ENCODE results near the gene RHOT2. TPM values are rescaled to one million over a fixed set of nuclear protein-coding genes. Genes with fewer than 3 reads are reported as not detected.
"Not testable (repeated sequence)": the region's sequence is repeated elsewhere in the genome, so short reads cannot be mapped to it uniquely, and the experiment has no call there.

RHOT2 gene
- total RNA-seq, 1 donor from 2014 or later, result 189 TPM

DNA sequence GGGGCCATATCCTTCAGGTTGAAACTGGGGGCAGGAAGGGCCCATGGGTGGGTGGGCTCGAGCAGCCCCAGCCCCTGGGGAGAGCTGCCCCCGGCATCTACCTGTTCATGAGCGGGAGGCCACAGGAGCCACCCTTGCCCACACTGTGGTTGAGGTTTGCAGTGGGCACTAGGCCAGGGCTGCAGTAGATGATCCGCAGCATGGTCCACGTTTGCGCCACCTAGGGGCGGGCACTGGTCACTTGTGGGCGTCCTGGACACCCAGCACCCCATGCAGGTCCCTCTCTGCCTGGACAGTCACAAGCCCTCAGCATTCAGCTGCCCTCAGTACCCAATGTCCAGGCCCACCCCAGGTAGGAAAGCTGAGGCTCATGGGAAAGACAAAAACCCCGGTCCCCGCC is 18.0 kb downstream of the RHOT2 start:
- peak overlapping the region; percentile 78 for H3K4me3 Mint-ChIP-seq
- H3K36me3 Mint-ChIP-seq (ENCODE audit: low read depth), result peaks cover 5% of the 10 kb centered on the region
- peaks cover 18% of the 10 kb centered on the region for H3K27me3 Mint-ChIP-seq (ENCODE audit: low read depth)
- no peak overlapping the region for H3K27ac Mint-ChIP-seq (ENCODE audit: unreplicated experiment)
- no peaks in the 10 kb centered on the region for H3K9me3 Mint-ChIP-seq
- TF ChIP-seq, protein P1, sequence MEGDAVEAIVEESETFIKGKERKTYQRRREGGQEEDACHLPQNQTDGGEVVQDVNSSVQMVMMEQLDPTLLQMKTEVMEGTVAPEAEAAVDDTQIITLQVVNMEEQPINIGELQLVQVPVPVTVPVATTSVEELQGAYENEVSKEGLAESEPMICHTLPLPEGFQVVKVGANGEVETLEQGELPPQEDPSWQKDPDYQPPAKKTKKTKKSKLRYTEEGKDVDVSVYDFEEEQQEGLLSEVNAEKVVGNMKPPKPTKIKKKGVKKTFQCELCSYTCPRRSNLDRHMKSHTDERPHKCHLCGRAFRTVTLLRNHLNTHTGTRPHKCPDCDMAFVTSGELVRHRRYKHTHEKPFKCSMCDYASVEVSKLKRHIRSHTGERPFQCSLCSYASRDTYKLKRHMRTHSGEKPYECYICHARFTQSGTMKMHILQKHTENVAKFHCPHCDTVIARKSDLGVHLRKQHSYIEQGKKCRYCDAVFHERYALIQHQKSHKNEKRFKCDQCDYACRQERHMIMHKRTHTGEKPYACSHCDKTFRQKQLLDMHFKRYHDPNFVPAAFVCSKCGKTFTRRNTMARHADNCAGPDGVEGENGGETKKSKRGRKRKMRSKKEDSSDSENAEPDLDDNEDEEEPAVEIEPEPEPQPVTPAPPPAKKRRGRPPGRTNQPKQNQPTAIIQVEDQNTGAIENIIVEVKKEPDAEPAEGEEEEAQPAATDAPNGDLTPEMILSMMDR (conservative IDR thresholded peaks at IDR 0.05), result peak; percentile 50
- H3K4me1 Mint-ChIP-seq, result peaks cover 27% of the 10 kb centered on the region
- peak; percentile 50 for DNase-seq (ENCODE audit: low read depth, low spot score)

DNA sequence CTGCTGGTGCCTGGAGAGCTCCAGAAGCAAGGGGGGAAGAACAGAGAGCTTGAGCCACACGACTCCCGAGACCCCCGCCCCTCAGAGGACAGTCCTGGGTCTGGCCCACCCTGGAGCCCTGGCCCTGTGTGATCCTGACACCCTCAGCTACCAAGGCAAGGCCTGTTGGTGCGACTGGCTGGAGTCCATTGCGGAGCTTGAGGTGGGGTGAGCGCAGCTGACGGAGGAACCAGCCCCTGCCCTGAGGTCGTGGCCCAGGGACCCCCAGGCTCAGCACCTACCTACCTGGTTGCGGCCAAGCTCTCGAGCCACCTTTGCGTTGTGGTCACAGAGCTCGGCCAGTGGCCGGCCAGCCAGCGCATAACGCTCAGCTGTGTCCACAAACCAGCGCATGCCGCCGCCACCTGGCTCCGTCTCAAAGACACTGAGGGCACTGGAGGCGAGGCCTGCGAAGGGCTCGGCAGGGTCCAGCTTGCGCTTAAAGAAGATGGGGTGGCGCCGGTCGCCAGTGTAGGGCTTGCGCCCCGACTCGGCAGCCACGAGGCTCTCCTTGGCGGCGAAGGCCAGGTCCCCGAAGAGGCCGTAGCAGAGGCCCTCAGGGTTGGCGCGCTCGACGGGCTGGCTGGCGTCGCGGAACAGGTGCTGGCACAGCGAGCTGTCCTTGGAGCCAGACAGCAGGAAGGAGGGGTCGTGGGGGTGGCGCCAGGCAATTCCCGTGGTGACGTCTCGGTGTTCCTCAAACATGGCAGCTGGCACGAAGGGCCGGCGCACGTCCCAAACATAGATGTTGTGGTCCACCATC is 18.7 kb downstream of the RHOT2 start:
- peaks cover 22% of the 10 kb centered on the region for H3K27me3 Mint-ChIP-seq (ENCODE audit: low read depth)
- no peak for DNase-seq (ENCODE audit: low read depth, low spot score)
- TF ChIP-seq, protein P1 (conservative IDR thresholded peaks at IDR 0.05), result no peak
- no peaks in the 10 kb centered on the region for H3K9me3 Mint-ChIP-seq
- H3K36me3 Mint-ChIP-seq (ENCODE audit: low read depth), result peaks cover 5% of the 10 kb centered on the region
- H3K4me1 Mint-ChIP-seq, result peaks cover 23% of the 10 kb centered on the region
- H3K4me3 Mint-ChIP-seq, result peak overlapping the region; percentile 78
- H3K27ac Mint-ChIP-seq (ENCODE audit: unreplicated experiment), result no peak overlapping the region

DNA sequence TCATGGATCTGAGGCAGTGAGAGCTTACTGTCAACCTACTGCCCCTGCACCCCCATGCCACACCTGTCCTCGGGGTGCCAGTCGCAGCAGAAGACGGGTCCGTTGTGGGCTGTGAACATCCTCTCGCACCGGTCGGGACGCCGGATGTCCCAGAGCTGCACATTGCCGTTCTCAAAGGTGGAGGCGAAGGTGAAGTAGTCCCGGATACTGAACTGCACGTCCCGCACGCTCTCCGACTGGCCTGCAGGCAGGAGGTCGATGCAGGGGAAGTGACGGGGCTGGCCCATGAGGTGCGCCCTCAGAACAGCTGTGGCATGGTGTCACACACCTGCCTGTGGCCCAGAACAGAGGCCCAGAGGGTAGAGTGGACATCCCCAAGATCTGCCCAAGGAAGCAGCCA is 19.6 kb downstream of the RHOT2 start:
- peak overlapping the region; percentile 76 for H3K4me3 Mint-ChIP-seq

DNA sequence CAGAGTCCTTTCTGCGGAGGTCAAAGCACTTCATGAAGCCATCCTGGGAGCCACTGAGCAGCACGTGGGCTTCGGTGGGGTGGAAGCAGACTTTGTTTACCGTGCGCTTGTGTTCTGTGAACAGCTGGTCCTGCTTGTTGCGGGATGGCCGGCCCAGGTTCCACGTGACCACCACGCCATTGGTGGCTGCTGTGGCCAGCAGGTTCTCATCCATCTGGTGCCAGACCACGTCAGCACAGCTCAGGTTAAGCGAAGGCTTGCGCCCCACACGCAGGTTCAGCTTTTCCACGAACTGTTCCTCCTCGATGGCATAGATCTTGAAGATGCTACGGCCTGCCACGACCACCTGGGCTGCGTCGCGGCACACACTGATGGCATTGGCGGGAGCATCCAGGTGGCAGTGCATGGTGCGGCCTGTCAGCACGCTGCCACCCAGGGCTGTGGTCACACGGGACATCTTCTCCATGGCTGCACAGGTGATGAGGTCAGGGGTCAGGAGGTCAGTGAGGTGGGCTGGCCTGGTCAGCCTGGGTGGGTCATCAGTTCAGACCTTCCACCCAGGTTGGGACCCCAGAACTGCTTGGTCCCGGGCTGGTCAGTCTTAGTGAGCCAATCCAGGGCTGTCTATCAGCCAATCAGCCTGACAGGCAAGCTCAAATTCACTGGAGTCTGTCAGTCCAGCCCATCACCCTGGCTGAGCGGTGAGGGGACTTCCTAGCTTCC is 21.4 kb downstream of the RHOT2 start:
- Mint-ChIP-seq H3K4me1 (peaks cover 17% of the 10 kb centered on the region), H3K4me3 (peak overlapping the region; percentile 92), H3K27ac (ENCODE audit: unreplicated experiment) (peak overlapping the region; percentile 57), H3K27me3 (ENCODE audit: low read depth) (peaks cover 44% of the 10 kb centered on the region), H3K9me3 (no peaks in the 10 kb centered on the region), H3K36me3 (ENCODE audit: low read depth) (peaks cover 3% of the 10 kb centered on the region)
- no peak for DNase-seq (ENCODE audit: low read depth, low spot score)
- TF ChIP-seq, protein P1 (conservative IDR thresholded peaks at IDR 0.05), result no peak

More for the DNA sequence above, 19.6 kb downstream of the RHOT2 start:
- Mint-ChIP-seq H3K4me1 (peaks cover 20% of the 10 kb centered on the region), H3K9me3 (no peaks in the 10 kb centered on the region), H3K27ac (ENCODE audit: unreplicated experiment) (no peak overlapping the region), H3K36me3 (ENCODE audit: low read depth) (peaks cover 4% of the 10 kb centered on the region), H3K27me3 (ENCODE audit: low read depth) (peaks cover 29% of the 10 kb centered on the region)
- TF ChIP-seq, protein P1 (conservative IDR thresholded peaks at IDR 0.05), result no peak
- DNase-seq (ENCODE audit: low read depth, low spot score), result no peak

DNA sequence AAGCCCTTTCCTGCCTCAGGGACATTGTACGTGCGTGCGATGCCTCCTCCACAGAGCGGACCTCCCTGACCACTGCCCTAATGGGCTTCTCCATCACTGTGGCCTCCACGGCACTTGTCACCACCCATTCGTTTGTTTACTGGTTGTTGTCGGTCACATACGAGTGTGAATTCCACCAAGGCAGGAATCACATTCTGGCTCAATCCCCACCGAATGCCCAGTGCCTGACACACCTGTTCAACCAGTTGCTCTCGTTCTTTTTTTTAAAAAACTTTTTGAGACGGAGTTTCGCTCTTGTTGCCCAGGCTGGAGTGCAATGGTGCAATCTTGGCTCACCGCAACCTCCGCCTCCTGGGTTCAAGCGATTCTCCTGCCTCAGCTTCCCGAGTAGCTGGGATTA is 23.3 kb downstream of the RHOT2 start:
- Mint-ChIP-seq H3K27me3 (ENCODE audit: low read depth) (peaks cover 58% of the 10 kb centered on the region), H3K4me1 (peaks cover 17% of the 10 kb centered on the region), H3K4me3 (peak overlapping the region; percentile 92)
- H3K9me3 Mint-ChIP-seq; DNase-seq (ENCODE audit: low read depth, low spot score); H3K36me3 Mint-ChIP-seq (ENCODE audit: low read depth); H3K27ac Mint-ChIP-seq (ENCODE audit: unreplicated experiment): not testable (repeated sequence)
